Breast epithelium (tissue), 4 donors: ENCODE measurements around the gene ZNF385A. TPM values are rescaled to one million over a fixed set of nuclear protein-coding genes. Genes with fewer than 3 reads are reported as not detected.

Source experiments
- DNase-seq, 2 donors: peaks; one replicate each; pipeline ENCODE4 v3.0.0-alpha.2; 2019; ENCODE audit warnings: low spot score in 2 of 2
- H3K27ac ChIP-seq, 2 donors: fragments of 200-600 bp; sonication (generic) in 1 of 2; one replicate each; pipeline ENCODE4 v1.5.1; 2016 to 2019; ENCODE audit warnings: mild to moderate bottlenecking in 1 of 2
- H3K27me3 ChIP-seq, 2 donors: fragments of 200-600 bp; sonication (generic) in 1 of 2; one replicate each; pipeline versions ENCODE4 v1.5.1 to v1.6.0; 2017 to 2019; ENCODE audit warnings: control low read depth in 1 of 2, mild to moderate bottlenecking in 1 of 2
- H3K36me3 ChIP-seq: fragments of 200-600 bp; one replicate; pipeline ENCODE4 v1.5.1; 2019
- H3K4me1 ChIP-seq, 2 donors: fragments of 200-600 bp; sonication (generic); one replicate each; pipeline ENCODE4 v1.5.1; 2016 to 2019; ENCODE audit warnings: control low read depth in 1 of 2
- H3K4me3 ChIP-seq, 3 donors: fragments of 200-600 bp; sonication (generic); 1 replicate in 2 of 3; 2 replicates in 1 of 3; pipeline ENCODE4 v1.5.1; 2016 to 2019; ENCODE audit warnings: mild to moderate bottlenecking in 3 of 3, moderate library complexity in 2 of 3
- H3K9me3 ChIP-seq, 2 donors: fragments of 200-600 bp; sonication (generic) in 1 of 2; one replicate each; pipeline ENCODE4 v1.5.1; 2016 to 2019; ENCODE audit warnings: control low read depth in 1 of 2
- POLR2A ChIP-seq: fragments of 450-650 bp; IDR thresholded peaks from one replicate; pipeline ENCODE4 v1.6.1; 2016; ENCODE audit warnings: antibody characterized with exemption, mild to moderate bottlenecking, moderate library complexity
- POLR2AphosphoS5 ChIP-seq, 3 donors: sonication (generic); formaldehyde crosslinking; IDR thresholded peaks; one replicate each; pipeline ENCODE4 v1.6.1; 2017; ENCODE audit warnings: antibody characterized with exemption in 3 of 3
- intact Hi-C: fragments of 100-400 bp; cut with DNase I; formaldehyde crosslinking; loops from one replicate; pipeline ENCODE4 v1.15.1; 2023; ENCODE audit warnings: low total_unique reads
- total RNA-seq, 3 donors: library from RNA; depleted of rRNA; stranded (reverse); fragments of >200 nt; gene quantifications; one replicate each; pipeline ENCODE4 v1.1.0, GENCODE V29; 2016
- TF ChIP-seq, protein P1 (sequence below), 3 donors: fragments of 450-650 bp; IDR thresholded peaks; one replicate each; pipeline ENCODE4 v1.5.1; 2016 to 2017; ENCODE audit warnings: antibody characterized with exemption in 3 of 3, mild to moderate bottlenecking in 3 of 3, moderate library complexity in 3 of 3

Gene ZNF385A
- total RNA-seq = 10 to 100 TPM in 2 of 3 donors, 1 to 10 TPM in 1; 8.9 to 18.4 (median 10.5) TPM

DNA sequence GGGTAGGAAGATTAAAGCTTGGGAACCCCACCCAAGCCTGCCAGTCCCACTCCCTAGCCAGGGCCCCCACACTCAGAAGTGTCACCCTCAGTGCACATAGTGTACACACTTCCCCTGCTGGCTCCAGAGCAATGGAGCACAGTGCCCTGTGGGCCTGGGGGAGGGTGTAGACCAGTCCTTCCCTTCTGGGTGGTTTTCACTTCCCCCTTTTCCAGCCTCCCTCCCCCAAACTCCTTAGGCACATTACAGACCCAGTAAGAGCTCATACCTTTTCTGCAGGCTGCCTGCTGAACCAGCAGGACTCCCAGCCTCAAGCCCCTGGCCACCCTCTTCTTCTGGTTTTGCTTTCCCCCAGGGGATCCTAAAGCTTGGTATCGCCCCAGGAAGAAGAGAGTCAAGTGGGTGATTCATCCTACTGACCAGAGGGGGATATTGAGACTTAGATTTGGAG is at the start of gene ZNF385A:
Gene ZNF385A (minus strand): TSS at position 143 of the 451 bp plus-strand sequence. CDS start 219 bp downstream, outside the sequence.
- no peak for DNase-seq
- no peaks in the 10 kb centered on the region for H3K27me3 ChIP-seq
- TF ChIP-seq POLR2A (no peak), POLR2AphosphoS5 (IDR thresholded peaks at IDR 0.05) (no peak)
- TF ChIP-seq, protein P1, sequence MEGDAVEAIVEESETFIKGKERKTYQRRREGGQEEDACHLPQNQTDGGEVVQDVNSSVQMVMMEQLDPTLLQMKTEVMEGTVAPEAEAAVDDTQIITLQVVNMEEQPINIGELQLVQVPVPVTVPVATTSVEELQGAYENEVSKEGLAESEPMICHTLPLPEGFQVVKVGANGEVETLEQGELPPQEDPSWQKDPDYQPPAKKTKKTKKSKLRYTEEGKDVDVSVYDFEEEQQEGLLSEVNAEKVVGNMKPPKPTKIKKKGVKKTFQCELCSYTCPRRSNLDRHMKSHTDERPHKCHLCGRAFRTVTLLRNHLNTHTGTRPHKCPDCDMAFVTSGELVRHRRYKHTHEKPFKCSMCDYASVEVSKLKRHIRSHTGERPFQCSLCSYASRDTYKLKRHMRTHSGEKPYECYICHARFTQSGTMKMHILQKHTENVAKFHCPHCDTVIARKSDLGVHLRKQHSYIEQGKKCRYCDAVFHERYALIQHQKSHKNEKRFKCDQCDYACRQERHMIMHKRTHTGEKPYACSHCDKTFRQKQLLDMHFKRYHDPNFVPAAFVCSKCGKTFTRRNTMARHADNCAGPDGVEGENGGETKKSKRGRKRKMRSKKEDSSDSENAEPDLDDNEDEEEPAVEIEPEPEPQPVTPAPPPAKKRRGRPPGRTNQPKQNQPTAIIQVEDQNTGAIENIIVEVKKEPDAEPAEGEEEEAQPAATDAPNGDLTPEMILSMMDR (IDR thresholded peaks at IDR 0.05) = no peak
- H3K27ac ChIP-seq = peak within 1 kb of the TSS; percentile 83 to 90
- peak within 1 kb of the TSS in 1 of 3 donors; percentile 15 for H3K4me3 ChIP-seq
- no peaks in the 10 kb centered on the region for H3K36me3 ChIP-seq
- no peaks in the 10 kb centered on the region for H3K9me3 ChIP-seq
- H3K4me1 ChIP-seq = peaks cover 0 to 10% of the 10 kb centered on the region in 2 donors
- intact Hi-C loops = no loop called here

GRCh38 chr12:54432815-54433164 is 48.3 kb upstream of the ZNF385A start:
- TF ChIP-seq POLR2AphosphoS5 (IDR thresholded peaks at IDR 0.05) = no peak
- Histone ChIP-seq H3K4me3 (peak overlapping the region in 1 of 3 donors; percentile 13), H3K27ac (peak overlapping the region; percentile 38 to 67), H3K27me3 (no peaks in the 10 kb centered on the region), H3K9me3 (no peaks in the 10 kb centered on the region), H3K4me1 (peaks cover 4 to 8% of the 10 kb centered on the region in 2 donors), H3K36me3 (no peaks in the 10 kb centered on the region)
- DNase-seq = no peak
- intact Hi-C loops = no loop called here

DNA sequence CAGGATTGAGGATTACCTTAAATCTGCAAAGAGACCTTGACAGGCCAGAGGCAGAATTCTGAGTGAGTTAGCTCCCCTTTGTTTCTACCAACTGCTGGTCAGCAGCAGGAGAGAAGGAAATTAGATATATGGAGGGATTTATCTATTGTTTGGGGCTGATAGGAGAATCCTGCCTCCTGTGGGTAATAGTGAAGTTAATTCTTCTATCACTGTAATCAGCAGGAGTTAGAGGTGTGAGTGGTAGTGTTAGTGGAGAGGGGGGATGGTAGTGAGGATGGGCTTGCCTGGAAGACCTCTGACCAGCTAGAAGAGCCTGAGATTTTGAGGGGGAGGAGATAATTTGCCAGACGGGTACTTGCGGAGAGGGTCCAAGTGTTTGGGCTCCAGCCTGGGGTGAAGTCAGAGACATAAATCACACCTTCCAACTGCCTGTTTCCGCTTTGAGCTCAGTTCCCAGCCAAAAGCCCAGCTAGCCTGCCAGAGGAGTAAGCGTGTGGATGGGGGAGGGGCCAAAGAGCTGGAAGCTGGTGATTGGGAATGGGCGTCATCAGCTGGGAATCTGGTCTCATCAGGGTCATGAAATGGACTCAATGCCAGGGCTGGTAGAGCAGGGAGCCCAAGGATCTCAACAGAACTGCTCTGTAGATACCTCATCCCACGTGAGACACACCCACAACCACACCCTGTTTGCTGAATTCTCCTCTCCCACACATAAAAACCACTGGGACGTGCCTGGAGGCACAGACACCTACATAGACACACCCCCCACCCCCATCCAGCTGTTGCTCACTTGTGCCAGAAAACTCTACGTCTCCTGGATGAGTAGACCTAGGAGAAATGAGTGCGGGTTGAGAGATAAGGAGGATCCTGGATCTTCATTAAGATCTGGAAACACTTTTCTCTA is 47.6 kb upstream of the ZNF385A start:
- TF ChIP-seq, protein P1 (IDR thresholded peaks at IDR 0.05) = no peak
- no peak for TF ChIP-seq POLR2AphosphoS5 (IDR thresholded peaks at IDR 0.05)
- no peak for TF ChIP-seq POLR2A
- Histone ChIP-seq H3K27ac (peak overlapping the region; percentile 38 to 67), H3K4me1 (peaks cover 4 to 8% of the 10 kb centered on the region in 2 donors), H3K4me3 (peak overlapping the region in 1 of 3 donors; percentile 13), H3K27me3 (no peaks in the 10 kb centered on the region), H3K36me3 (no peaks in the 10 kb centered on the region), H3K9me3 (no peaks in the 10 kb centered on the region)
- DNase-seq = peak in 1 of 2 donors; percentile 51
- intact Hi-C loops = no loop called here

- Histone ChIP-seq H3K27me3 (no peaks in the 10 kb centered on the region), H3K27ac (no peak overlapping the region), H3K4me1 (peaks cover 4 to 8% of the 10 kb centered on the region in 2 donors), H3K9me3 (no peaks in the 10 kb centered on the region), H3K4me3 (no peak overlapping the region), H3K36me3 (no peaks in the 10 kb centered on the region)
- intact Hi-C loops = no loop called here
- no peak for DNase-seq
- TF ChIP-seq, protein P1 (IDR thresholded peaks at IDR 0.05) = no peak
- no peak for TF ChIP-seq POLR2AphosphoS5 (IDR thresholded peaks at IDR 0.05)
- no peak for TF ChIP-seq POLR2A
These were observed 46.0 kb upstream of the ZNF385A start for GRCh38 chr12:54430471-54431069.

GRCh38 chr12:54429014-54429471 is 44.5 kb upstream of the ZNF385A start:
- intact Hi-C loops = no loop called here
- TF ChIP-seq, protein P1 (IDR thresholded peaks at IDR 0.05) = no peak
- TF ChIP-seq POLR2A (no peak), POLR2AphosphoS5 (IDR thresholded peaks at IDR 0.05) (no peak)
- no peaks in the 10 kb centered on the region for H3K9me3 ChIP-seq
- peak overlapping the region in 1 of 2 donors; percentile 68 for H3K27ac ChIP-seq
- H3K4me3 ChIP-seq = no peak overlapping the region
- DNase-seq = no peak
- no peaks in the 10 kb centered on the region for H3K27me3 ChIP-seq
- peaks cover 4 to 8% of the 10 kb centered on the region in 2 donors for H3K4me1 ChIP-seq
- no peaks in the 10 kb centered on the region for H3K36me3 ChIP-seq
